ENCODE data around the gene GRK4.

Gene GRK4

GRCh38 chr4:3013323-3013722, 50.0 kb downstream of the GRK4 start:
- no peak for DNase-seq (ENCODE audit: low spot score)

GRCh38 chr4:3013839-3014350, 50.5 kb downstream of the GRK4 start:
- no peak for DNase-seq (ENCODE audit: low spot score)

- DNase-seq (ENCODE audit: low spot score) = no peak
Measured at GRCh38 chr4:3016961-3017360, 53.6 kb downstream of the GRK4 start.

GRCh38 chr4:3017504-3017903, 54.1 kb downstream of the GRK4 start:
- DNase-seq (ENCODE audit: low spot score) = no peak

- DNase-seq (ENCODE audit: low spot score) = no peak
Measured at GRCh38 chr4:3019145-3019846, 55.9 kb downstream of the GRK4 start.

- no peak for DNase-seq (ENCODE audit: low spot score)
Measured at GRCh38 chr4:3021127-3021526, 57.8 kb downstream of the GRK4 start.

- DNase-seq (ENCODE audit: low spot score) = no peak
Measured at GRCh38 chr4:3021627-3022026, 58.3 kb downstream of the GRK4 start.

GRCh38 chr4:3022112-3022511, 58.7 kb downstream of the GRK4 start:
- DNase-seq (ENCODE audit: low spot score) = no peak

- no peak for DNase-seq (ENCODE audit: low spot score)
Measured at GRCh38 chr4:3022651-3023050, 59.3 kb downstream of the GRK4 start.

- DNase-seq (ENCODE audit: low spot score) = no peak
Measured at GRCh38 chr4:3025881-3026280, 62.5 kb downstream of the GRK4 start.

- no peak for DNase-seq (ENCODE audit: low spot score)
Measured at GRCh38 chr4:3026540-3026939, 63.2 kb downstream of the GRK4 start.

GRCh38 chr4:3029464-3029863, 66.1 kb downstream of the GRK4 start:
- DNase-seq (ENCODE audit: low spot score) = no peak

GRCh38 chr4:3030566-3031356, 67.4 kb downstream of the GRK4 start:
- DNase-seq (ENCODE audit: low spot score) = no peak

GRCh38 chr4:3031357-3032082, 68.1 kb downstream of the GRK4 start:
- no peak for DNase-seq (ENCODE audit: low spot score)

GRCh38 chr4:3034231-3034630, 70.9 kb downstream of the GRK4 start:
- no peak for DNase-seq (ENCODE audit: low spot score)

- DNase-seq (ENCODE audit: low spot score) = no peak
Measured at GRCh38 chr4:3035249-3035648, 71.9 kb downstream of the GRK4 start.

GRCh38 chr4:3035674-3036073, 72.3 kb downstream of the GRK4 start:
- DNase-seq (ENCODE audit: low spot score) = no peak

GRCh38 chr4:3036131-3036952, 73.0 kb downstream of the GRK4 start:
- no peak for DNase-seq (ENCODE audit: low spot score)

GRCh38 chr4:3037957-3038461, 74.6 kb downstream of the GRK4 start:
- no peak for DNase-seq (ENCODE audit: low spot score)

- no peak for DNase-seq (ENCODE audit: low spot score)
Measured at GRCh38 chr4:3039706-3040366, 76.5 kb downstream of the GRK4 start.

Measured in SW480 (cell line).